Measurements from ENCODE around the gene OR2AE1. TPM values are rescaled to one million over a fixed set of nuclear protein-coding genes. Genes with fewer than 3 reads are reported as not detected.

The OR2AE1 gene
- total and polyA plus RNA-seq, 2 of the 4 experiments (the other 2 are of a cell fraction): 0.17 to 0.18 TPM

Small RNA genes within 50 kb of the gene (microRNA-seq; reads per million reads assigned to microRNA genes)
- gene AC011904.1 (ENCODE audit: insufficient read depth, insufficient read length): not detected
- not detected for gene CYP3A52P (ENCODE audit: insufficient read depth, insufficient read length)

Small RNA genes within 50 kb of the gene (small RNA-seq; reads per million reads assigned to genes)
- gene AC011904.1: 0 reads per million in 5 experiments
- 0 reads per million in 5 experiments for gene CYP3A52P

Other genes with a start within 250 kb of the OR2AE1 start
- gene CYP3A5, start 197.0 kb downstream of the OR2AE1 start, total RNA-seq (2012; rRNA removed): not detected in 2 replicates
- not detected in 2 replicates for gene CYP3A5, start 197.0 kb downstream of the OR2AE1 start, polyA plus RNA-seq (2012; rRNA removed)
- not detected in 2 replicates for gene CYP3A7, start 141.8 kb downstream of the OR2AE1 start, total RNA-seq (2012; rRNA removed)
- not detected in 2 replicates for gene CYP3A7, start 141.8 kb downstream of the OR2AE1 start, polyA plus RNA-seq (2012; rRNA removed)
- gene CYP3A4, start 92.8 kb downstream of the OR2AE1 start, total RNA-seq (2012; rRNA removed): not detected in 2 replicates
- gene CYP3A4, start 92.8 kb downstream of the OR2AE1 start, polyA plus RNA-seq (2012; rRNA removed): not detected in 2 replicates
- gene CYP3A43, start 49.0 kb downstream of the OR2AE1 start, total RNA-seq (2012; rRNA removed): not detected in 2 replicates
- not detected in 2 replicates for gene CYP3A43, start 49.0 kb downstream of the OR2AE1 start, polyA plus RNA-seq (2012; rRNA removed)
- gene TRIM4, start 42.5 kb upstream of the OR2AE1 start, total RNA-seq (2012; rRNA removed): 10.6 and 15.3 TPM in 2 replicates
- 11.5 and 13.4 TPM in 2 replicates for gene TRIM4, start 42.5 kb upstream of the OR2AE1 start, polyA plus RNA-seq (2012; rRNA removed)
- not detected in 2 replicates for gene GJC3, start 52.6 kb upstream of the OR2AE1 start, total RNA-seq (2012; rRNA removed)
- not detected in 2 replicates for gene GJC3, start 52.6 kb upstream of the OR2AE1 start, polyA plus RNA-seq (2012; rRNA removed)
- gene AZGP1, start 99.0 kb upstream of the OR2AE1 start, total RNA-seq (2012; rRNA removed): not detected in 2 replicates
- gene AZGP1, start 99.0 kb upstream of the OR2AE1 start, polyA plus RNA-seq (2012; rRNA removed): not detected in 2 replicates
- 30.3 and 40.7 TPM in 2 replicates for gene ZKSCAN1, start 138.6 kb upstream of the OR2AE1 start, total RNA-seq (2012; rRNA removed)
- 10.8 and 13.7 TPM in 2 replicates for gene ZKSCAN1, start 138.6 kb upstream of the OR2AE1 start, polyA plus RNA-seq (2012; rRNA removed)
- gene ZSCAN21, start 172.7 kb upstream of the OR2AE1 start, total RNA-seq (2012; rRNA removed): 13.1 and 13.3 TPM in 2 replicates
- gene ZSCAN21, start 172.7 kb upstream of the OR2AE1 start, polyA plus RNA-seq (2012; rRNA removed): 10.8 and 11.5 TPM in 2 replicates
- gene ZNF3, start 204.7 kb upstream of the OR2AE1 start, total RNA-seq (2012; rRNA removed): 30.8 and 33.1 TPM in 2 replicates
- 20.4 and 24.8 TPM in 2 replicates for gene ZNF3, start 204.7 kb upstream of the OR2AE1 start, polyA plus RNA-seq (2012; rRNA removed)
- 158 and 185 TPM in 2 replicates for gene COPS6, start 211.9 kb upstream of the OR2AE1 start, total RNA-seq (2012; rRNA removed)
- 303 and 325 TPM in 2 replicates for gene COPS6, start 211.9 kb upstream of the OR2AE1 start, polyA plus RNA-seq (2012; rRNA removed)
- gene MCM7, start 224.4 kb upstream of the OR2AE1 start, total RNA-seq (2012; rRNA removed): 130 and 137 TPM in 2 replicates
- gene MCM7, start 224.4 kb upstream of the OR2AE1 start, polyA plus RNA-seq (2012; rRNA removed): 104 and 119 TPM in 2 replicates
- 18.6 and 21.1 TPM in 2 replicates for gene AP4M1, start 224.6 kb upstream of the OR2AE1 start, total RNA-seq (2012; rRNA removed)
- gene AP4M1, start 224.6 kb upstream of the OR2AE1 start, polyA plus RNA-seq (2012; rRNA removed): 20.5 and 21.4 TPM in 2 replicates
- gene TAF6, start 242.3 kb upstream of the OR2AE1 start, total RNA-seq (2012; rRNA removed): 11.3 and 14.4 TPM in 2 replicates
- gene TAF6, start 242.3 kb upstream of the OR2AE1 start, polyA plus RNA-seq (2012; rRNA removed): 55.3 and 56.5 TPM in 2 replicates
- 13.3 and 20.0 TPM in 2 replicates for gene CNPY4, start 242.6 kb upstream of the OR2AE1 start, total RNA-seq (2012; rRNA removed)
- gene CNPY4, start 242.6 kb upstream of the OR2AE1 start, polyA plus RNA-seq (2012; rRNA removed): 18.1 and 21.9 TPM in 2 replicates
- gene MBLAC1, start 249.9 kb upstream of the OR2AE1 start, total RNA-seq (2012; rRNA removed): 0.56 and 0.72 TPM in 2 replicates
- 1.4 and 1.6 TPM in 2 replicates for gene MBLAC1, start 249.9 kb upstream of the OR2AE1 start, polyA plus RNA-seq (2012; rRNA removed)